H1 (cell line): ENCODE measurements around the gene TECPR2. TPM values are rescaled to one million over a fixed set of nuclear protein-coding genes. Genes with fewer than 3 reads are reported as not detected.

Experiments used
- CTCF ChIA-PET: fragments of 300-600 bp; sonication (Branson Sonifier 250); formaldehyde crosslinking; loops from one replicate; lab custom pipeline; 2021; ENCODE audit not compliant: partially characterized antibody; lab: Charles Lee
- POLR2A ChIA-PET: fragments of 300-600 bp; sonication (Branson Sonifier 250); formaldehyde crosslinking; loops from one replicate; lab custom pipeline; 2021; ENCODE audit warnings: inconsistent platforms; ENCODE audit not compliant: partially characterized antibody; lab: Charles Lee
- DNase-seq, 2 experiments: peaks; one replicate each; pipeline versions ENCODE4 v3.0.0 to v3.0.0-alpha.2; 2010 to 2022; ENCODE audit warnings: low spot score in 2 of 2, low read depth in 1 of 2, mixed read lengths in 1 of 2
- FAIRE-seq: peaks from 2 replicates; lab custom pipeline; 2011; peaks lifted over from hg19 to GRCh38; lab: Jason Lieb, UNC
- H2AFZ ChIP-seq: 2 replicates; pipeline ENCODE4 v1.8.1; 2012; ENCODE audit warnings: low read length, inconsistent platforms
- H2AK5ac ChIP-seq: 2 replicates; pipeline ENCODE4 v1.6.1; 2013; ENCODE audit warnings: low read depth, low read length
- H2BK120ac ChIP-seq: replicated peaks from 2 replicates; pipeline ENCODE3; 2013; ENCODE audit warnings: low read depth, low read length, inconsistent platforms
- H2BK12ac ChIP-seq: 2 replicates; pipeline ENCODE4 v1.6.1; 2013; ENCODE audit warnings: low read depth, low read length
- H2BK15ac ChIP-seq: 2 replicates; pipeline ENCODE4 v1.6.1; 2013; ENCODE audit warnings: low read length
- H2BK20ac ChIP-seq: 2 replicates; pipeline ENCODE4 v1.6.1; 2013; ENCODE audit warnings: low read length
- H2BK5ac ChIP-seq: 2 replicates; pipeline ENCODE4 v1.6.1; 2013; ENCODE audit warnings: low read depth, low read length
- H3K14ac ChIP-seq: 2 replicates; pipeline ENCODE4 v1.6.1; 2013; ENCODE audit warnings: inconsistent platforms; ENCODE audit not compliant: insufficient read length
- H3K18ac ChIP-seq: 2 replicates; pipeline ENCODE4 v1.6.1; 2013; ENCODE audit warnings: low read length; ENCODE audit errors: extremely low read depth
- H3K23ac ChIP-seq: 2 replicates; pipeline ENCODE4 v1.6.1; 2013; ENCODE audit warnings: inconsistent platforms; ENCODE audit not compliant: insufficient read length
- H3K23me2 ChIP-seq: 2 replicates; pipeline ENCODE4 v1.6.1; 2013; ENCODE audit warnings: low read depth, low read length
- H3K27ac ChIP-seq: 2 replicates; pipeline ENCODE4 v1.6.1; 2011; ENCODE audit warnings: low read depth, low read length, inconsistent platforms
- H3K27me3 ChIP-seq, 4 experiments: replicated peaks in 1 of 4; 1 replicate in 1 of 4; 2 replicates in 3 of 4; pipeline versions ENCODE4 v1.6.1 to v1.8.1; 2011 to 2013; ENCODE audit warnings: low read length in 3 of 4, mild to moderate bottlenecking in 3 of 4, inconsistent platforms in 2 of 4, mixed read lengths in 2 of 4, moderate library complexity in 1 of 4; ENCODE audit not compliant: control insufficient read depth in 3 of 4, insufficient read depth in 3 of 4; ENCODE audit errors: extremely low read depth in 1 of 4
- H3K36me3 ChIP-seq, 4 experiments: 2 replicates each; pipeline versions ENCODE4 v1.6.1 to v1.8.1; 2011 to 2013; ENCODE audit warnings: mild to moderate bottlenecking in 4 of 4, low read length in 3 of 4, moderate library complexity in 2 of 4, control low read depth in 1 of 4, inconsistent platforms in 1 of 4; ENCODE audit not compliant: insufficient read depth in 4 of 4, control insufficient read depth in 2 of 4
- H3K4ac ChIP-seq: replicated peaks from 2 replicates; pipeline ENCODE3; 2013; ENCODE audit warnings: low read length, low read depth, mixed read lengths, inconsistent platforms; ENCODE audit not compliant: insufficient read length
- H3K4me1 ChIP-seq, 4 experiments: replicated peaks in 1 of 4; 1 replicate in 1 of 4; 2 replicates in 3 of 4; pipeline versions ENCODE4 v1.6.1 to v1.8.1; 2011 to 2013; ENCODE audit warnings: low read length in 3 of 4, inconsistent platforms in 2 of 4, mixed read lengths in 1 of 4; ENCODE audit not compliant: insufficient read depth in 4 of 4, control insufficient read depth in 3 of 4
- H3K4me2 ChIP-seq, 2 experiments: 2 replicates each; pipeline versions ENCODE4 v1.6.1 to v1.8.1; 2011 to 2013; ENCODE audit warnings: low read depth in 2 of 2, low read length in 2 of 2, control low read depth in 1 of 2, inconsistent platforms in 1 of 2, mild to moderate bottlenecking in 1 of 2; ENCODE audit not compliant: insufficient read depth in 1 of 2
- H3K4me3 ChIP-seq, 4 experiments: fragments of 200-600, 300-600 bp in 1 of 4; sonication (generic), shearing (Covaris generic), sonication (Bioruptor Twin) in 1 of 4; 2 replicates each; pipeline versions ENCODE4 v1.5.1 to v1.8.1; 2011 to 2016; ENCODE audit warnings: low read length in 4 of 4, low read depth in 3 of 4, control low read depth in 2 of 4, inconsistent platforms in 2 of 4, mild to moderate bottlenecking in 2 of 4, mixed read lengths in 1 of 4, moderate library complexity in 1 of 4; ENCODE audit not compliant: insufficient read depth in 2 of 4; ENCODE audit errors: extremely low read depth in 1 of 4
- H3K56ac ChIP-seq: replicated peaks from 2 replicates; pipeline ENCODE3; 2013; ENCODE audit warnings: low read depth, mild to moderate bottlenecking, mixed read lengths, low read length, inconsistent platforms; ENCODE audit not compliant: insufficient read length
- H3K79me1 ChIP-seq: 2 replicates; pipeline ENCODE4 v1.6.1; 2013; ENCODE audit warnings: low read depth, low read length, control low read depth
- H3K79me2 ChIP-seq, 2 experiments: 2 replicates each; pipeline versions ENCODE4 v1.6.1 to v1.8.1; 2012 to 2013; ENCODE audit warnings: low read length in 2 of 2, mild to moderate bottlenecking in 2 of 2, inconsistent platforms in 1 of 2; ENCODE audit not compliant: insufficient read depth in 2 of 2, control insufficient read depth in 1 of 2
- H3K9ac ChIP-seq, 4 experiments: replicated peaks in 1 of 4; 1 replicate in 1 of 4; 2 replicates in 3 of 4; pipeline versions ENCODE4 v1.6.1 to v1.8.1; 2011 to 2013; ENCODE audit warnings: low read depth in 3 of 4, low read length in 3 of 4, control low read depth in 2 of 4, mild to moderate bottlenecking in 2 of 4, moderate library complexity in 2 of 4, inconsistent platforms in 1 of 4; ENCODE audit errors: extremely low read depth in 1 of 4
- H3K9me3 ChIP-seq, 2 experiments: 2 replicates each; pipeline versions ENCODE4 v1.6.1 to v1.8.1; 2012 to 2013; ENCODE audit warnings: mild to moderate bottlenecking in 2 of 2, moderate library complexity in 2 of 2, control low read depth in 1 of 2, inconsistent platforms in 1 of 2, low read depth in 1 of 2, low read length in 1 of 2, mixed read lengths in 1 of 2; ENCODE audit not compliant: insufficient read depth in 2 of 2
- H4K20me1 ChIP-seq, 2 experiments: replicated peaks in 1 of 2; 2 replicates each; pipeline versions ENCODE3 to v1.8.1; 2011 to 2013; ENCODE audit warnings: inconsistent platforms in 2 of 2, low read length in 2 of 2, mild to moderate bottlenecking in 1 of 2; ENCODE audit not compliant: insufficient read depth in 2 of 2, control insufficient read depth in 1 of 2
- H4K5ac ChIP-seq: 2 replicates; pipeline ENCODE4 v1.6.1; 2013; ENCODE audit warnings: low read length, low read depth, mixed read lengths, inconsistent platforms; ENCODE audit not compliant: insufficient read length
- H4K8ac ChIP-seq: 2 replicates; pipeline ENCODE4 v1.8.0; 2013; ENCODE audit warnings: mild to moderate bottlenecking, moderate library complexity, low read length, inconsistent platforms; ENCODE audit not compliant: insufficient read depth; ENCODE audit errors: extremely low read depth
- H4K91ac ChIP-seq: replicated peaks from 2 replicates; pipeline ENCODE3; 2013; ENCODE audit warnings: low read length, mixed read lengths, inconsistent platforms; ENCODE audit not compliant: insufficient read length
- CBX5 ChIP-seq: fragments of 300-800, 300-1000 bp; sonication (generic); IDR thresholded peaks from 2 replicates; pipeline ENCODE4 v1.7.1; 2016; ENCODE audit warnings: antibody characterized with exemption, low read length, low read depth
- EP300 ChIP-seq, 2 experiments: IDR thresholded peaks; 1 replicate in 1 of 2; 2 replicates in 1 of 2; pipeline ENCODE4 v1.6.1; 2011 to 2012; ENCODE audit warnings: low read depth in 2 of 2, low read length in 2 of 2, mild to moderate bottlenecking in 2 of 2, borderline replicate concordance in 1 of 2, inconsistent platforms in 1 of 2, moderate library complexity in 1 of 2
- RBBP5 ChIP-seq: IDR thresholded peaks from 2 replicates; pipeline ENCODE4 v1.7.1; 2012; ENCODE audit warnings: low read depth, mild to moderate bottlenecking, inconsistent platforms, low read length, moderate library complexity, borderline replicate concordance
- SIN3A ChIP-seq, 2 experiments: IDR thresholded peaks in 1 of 2; conservative IDR thresholded peaks in 1 of 2; 2 replicates each; pipeline ENCODE4 v1.6.1; 2011 to 2012; ENCODE audit warnings: low read length in 2 of 2, improper control_type of control experiment in 1 of 2, low read depth in 1 of 2, mild to moderate bottlenecking in 1 of 2
- TAF1 ChIP-seq: IDR thresholded peaks from 2 replicates; pipeline ENCODE4 v1.6.1; 2011; ENCODE audit warnings: mild to moderate bottlenecking, low read depth, low read length
- WGBS, 2 experiments: shearing (Covaris generic) in 1 of 2; methylation state at CpG; one replicate each; pipeline versions ENCODE4 v1.1.6 to v1.1.7; 2013 to 2015; ENCODE audit warnings: low lambda C conversion rate in 2 of 2, mixed read lengths in 2 of 2, inconsistent platforms in 1 of 2, low coverage in 1 of 2, missing lambda C conversion rate in 1 of 2; ENCODE audit not compliant: insufficient replicate concordance in 2 of 2, insufficient coverage in 1 of 2, insufficient read length in 1 of 2; ENCODE audit errors: extremely low coverage in 1 of 2, missing lambda C conversion rate in 1 of 2; 5-methylcytosine and 5-hydroxymethylcytosine counted together
- polyA plus RNA-seq, 7 experiments: library from polyadenylated mRNA; depleted of rRNA in 3 of 7; stranded (reverse) in 5 of 7; unstranded in 2 of 7; fragments of >200 nt in 5 of 7; fragments of 200-250 nt in 2 of 7; gene quantifications; 1 replicate in 5 of 7; 2 replicates in 1 of 7; 4 replicates in 1 of 7; pipeline versions ENCODE4 v1.2.1 to v1.2.3, GENCODE V29; 2011 to 2013; ENCODE audit warnings: missing spikeins in 2 of 7, mixed read lengths in 2 of 7
- total RNA-seq: library from RNA; stranded (reverse); fragmentation: NEBNext Ultra II Directional; extraction: Animal tissue kit (Norgen Biotek cat#: 25700); gene quantifications from 2 replicates; pipeline ENCODE4 v1.2.1, GENCODE V29; 2021
- TF ChIP-seq, protein P1 (sequence below): IDR thresholded peaks from 2 replicates; pipeline ENCODE4 v1.6.1; 2012; ENCODE audit warnings: low read length, inconsistent platforms

Gene TECPR2
- total and polyA plus RNA-seq, 2 of the 8 experiments (the other 6 are each of a cell fraction or from before 2014, with no cell fraction given) = 6.8 to 19.4 TPM

DNA sequence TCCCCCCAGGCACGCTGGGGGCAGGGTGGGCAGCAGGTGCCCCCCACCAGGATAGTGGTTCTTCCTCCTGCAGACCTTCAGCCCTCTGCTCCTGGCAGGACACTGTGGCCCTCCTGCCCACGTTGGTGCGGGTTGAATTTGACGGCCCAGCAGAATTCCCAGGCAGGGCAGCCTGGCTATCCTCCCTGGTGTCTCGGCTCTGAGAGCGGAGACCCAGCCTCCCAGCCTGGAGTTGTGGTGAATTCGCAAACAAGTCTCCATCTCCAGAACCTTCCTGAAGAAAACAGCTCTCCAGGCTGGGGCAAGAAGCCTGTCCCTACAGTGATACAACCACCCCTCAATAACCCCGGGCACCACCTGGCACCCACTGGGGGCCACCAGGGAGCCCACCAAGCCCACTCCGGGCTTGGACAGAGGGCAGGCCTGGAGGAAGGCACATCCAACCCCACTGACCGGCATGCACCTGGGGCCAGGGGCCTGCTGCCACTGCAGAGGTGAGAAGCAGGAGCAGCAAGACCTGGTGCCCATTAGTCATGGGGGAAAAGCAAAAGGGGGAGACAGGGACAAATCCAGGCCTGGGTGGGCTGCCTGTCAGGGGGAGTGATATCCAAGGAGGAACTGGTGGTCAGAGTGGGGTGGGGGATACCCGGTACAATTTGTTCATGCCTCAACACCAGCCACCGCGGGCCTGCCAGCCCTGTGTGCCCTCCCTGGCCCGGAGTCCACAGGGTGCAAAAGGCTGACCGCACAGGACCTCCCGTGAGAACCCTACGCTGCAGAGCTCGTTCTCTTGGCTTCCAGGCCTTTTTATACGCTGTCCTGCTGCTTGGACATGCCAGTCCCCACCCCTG is 143.3 kb downstream of the TECPR2 start:
- Histone ChIP-seq H4K8ac (peak overlapping the region; percentile 35; the same call in 1 of the 2 replicates), H2AFZ (no peak overlapping the region), H2BK12ac (no peak overlapping the region), H2AK5ac (no peak overlapping the region), H3K4me2 (no peak overlapping the region), H2BK15ac (no peak overlapping the region), H3K27me3 (no peaks in the 10 kb centered on the region), H2BK5ac (no peak overlapping the region), H4K91ac (no peak overlapping the region), H3K79me2 (no peaks in the 10 kb centered on the region), H3K9ac (no peak overlapping the region), H3K18ac (no peak overlapping the region), H3K14ac (no peak overlapping the region), H3K36me3 (peaks cover 0 to 13% (median 6%) of the 10 kb centered on the region in 4 experiments; a peak in 6 of 8 replicates), H4K5ac (no peak overlapping the region), H2BK20ac (no peak overlapping the region), H3K23ac (no peak overlapping the region), H3K79me1 (peaks cover 5% of the 10 kb centered on the region; the same call in 1 of the 2 replicates), H2BK120ac (no peak overlapping the region), H4K20me1 (peaks cover 0 to 1% of the 10 kb centered on the region in 2 experiments), H3K4me1 (peaks cover 0 to 13% (median 7%) of the 10 kb centered on the region in 4 experiments; a peak in 6 of 7 replicates), H3K27ac (no peak overlapping the region), H3K23me2 (peaks cover 12% of the 10 kb centered on the region; the same call in 1 of the 2 replicates), H3K4me3 (no peak overlapping the region), H3K56ac (no peak overlapping the region), H3K4ac (no peak overlapping the region), H3K9me3 (no peaks in the 10 kb centered on the region)
- 95% methylated on average over 19 of the region's 19 CpGs; no CpG with 5 or more reads in 1 of the 2 experiments for WGBS, 2 experiments
- DNase-seq = no peak
- ChIA-PET CTCF (interaction anchor here (1.5 to 3.4 kb wide), 3 partner anchors 8 to 67 kb away, joined by 3 to 21 read pairs (median 16); no protein-coding TSS in a partner anchor), POLR2A (interaction anchor here (0.9 kb wide), 1 partner anchor 19 kb away, joined by 3 read pairs; no protein-coding TSS in a partner anchor)
- TF ChIP-seq, protein P1, sequence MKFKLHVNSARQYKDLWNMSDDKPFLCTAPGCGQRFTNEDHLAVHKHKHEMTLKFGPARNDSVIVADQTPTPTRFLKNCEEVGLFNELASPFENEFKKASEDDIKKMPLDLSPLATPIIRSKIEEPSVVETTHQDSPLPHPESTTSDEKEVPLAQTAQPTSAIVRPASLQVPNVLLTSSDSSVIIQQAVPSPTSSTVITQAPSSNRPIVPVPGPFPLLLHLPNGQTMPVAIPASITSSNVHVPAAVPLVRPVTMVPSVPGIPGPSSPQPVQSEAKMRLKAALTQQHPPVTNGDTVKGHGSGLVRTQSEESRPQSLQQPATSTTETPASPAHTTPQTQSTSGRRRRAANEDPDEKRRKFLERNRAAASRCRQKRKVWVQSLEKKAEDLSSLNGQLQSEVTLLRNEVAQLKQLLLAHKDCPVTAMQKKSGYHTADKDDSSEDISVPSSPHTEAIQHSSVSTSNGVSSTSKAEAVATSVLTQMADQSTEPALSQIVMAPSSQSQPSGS = no peak
- TF ChIP-seq EP300 (IDR thresholded peaks at IDR 0.05; ENCODE audit: borderline replicate concordance in 1 of 2, low read depth in 2 of 2, low read length in 2 of 2) = no peak
- TF ChIP-seq RBBP5 = no peak
- TF ChIP-seq SIN3A (conservative IDR thresholded peaks at IDR 0.05 in 1 of 2, IDR thresholded peaks at IDR 0.05 in 1 of 2; ENCODE audit: low read depth in 1 of 2, low read length in 2 of 2) = no peak
- TF ChIP-seq CBX5 = no peak
- TF ChIP-seq TAF1 = no peak
- no peak for FAIRE-seq
